Measurements from ENCODE around the gene SOX21.
"Not testable (repeated sequence)": the region's sequence is repeated elsewhere in the genome, so short reads cannot be mapped to it uniquely, and the experiment has no call there.

The SOX21 gene

DNA sequence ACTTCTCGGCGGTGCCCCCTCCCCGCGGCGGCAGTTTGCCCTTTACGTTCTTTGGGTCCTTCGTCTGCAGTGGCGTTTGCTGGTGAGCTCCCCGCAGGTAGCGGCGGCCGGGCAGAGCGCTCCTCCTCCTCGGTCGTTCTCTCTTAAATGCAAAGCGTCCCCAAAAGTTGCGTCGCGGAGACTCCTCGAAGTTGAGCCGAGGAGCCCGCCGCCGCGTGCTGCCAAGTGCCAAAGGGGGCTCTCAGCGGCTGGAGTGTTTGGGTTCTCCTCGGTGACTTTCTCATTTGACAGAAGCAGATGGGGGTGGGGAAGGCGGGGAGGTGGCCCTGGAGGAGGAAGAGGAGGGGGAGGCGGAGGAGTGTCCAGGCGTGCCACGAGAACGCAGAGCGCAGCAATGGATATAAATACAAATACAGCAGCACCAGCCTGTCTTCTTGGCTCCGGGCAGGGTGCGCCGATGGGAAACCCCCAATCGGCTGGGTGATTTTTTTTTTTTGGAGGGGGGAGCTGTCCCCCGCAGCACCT lies at the start of gene SOX21:
SOX21 (minus strand) TSS at position 259 of the 525 bp plus-strand sequence. CDS start 496 bp downstream, outside the sequence.
- no peak for DNase-seq (ENCODE audit: low read depth, low spot score)

DNA sequence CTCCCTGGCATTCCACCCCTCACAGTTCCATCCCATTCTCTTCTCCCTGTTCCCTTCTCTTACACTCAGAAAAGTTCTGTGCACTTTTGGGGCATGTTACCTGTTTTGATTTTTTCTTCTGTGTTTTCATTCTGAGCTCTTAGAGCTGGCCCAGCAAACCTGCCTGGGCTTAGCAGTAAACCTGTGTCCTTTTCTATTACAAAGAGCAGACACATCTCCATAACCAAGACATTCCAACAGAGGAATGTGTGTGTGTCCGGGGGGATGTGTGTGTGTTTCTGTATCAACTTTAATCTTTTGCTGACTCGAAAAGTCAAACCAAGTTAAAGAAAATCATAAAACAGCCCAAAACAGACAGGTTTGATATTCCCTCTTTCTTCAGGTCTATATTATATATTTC lies 49.1 kb upstream of the SOX21 start:
- no peak for DNase-seq (ENCODE audit: low read depth, low spot score)

DNA sequence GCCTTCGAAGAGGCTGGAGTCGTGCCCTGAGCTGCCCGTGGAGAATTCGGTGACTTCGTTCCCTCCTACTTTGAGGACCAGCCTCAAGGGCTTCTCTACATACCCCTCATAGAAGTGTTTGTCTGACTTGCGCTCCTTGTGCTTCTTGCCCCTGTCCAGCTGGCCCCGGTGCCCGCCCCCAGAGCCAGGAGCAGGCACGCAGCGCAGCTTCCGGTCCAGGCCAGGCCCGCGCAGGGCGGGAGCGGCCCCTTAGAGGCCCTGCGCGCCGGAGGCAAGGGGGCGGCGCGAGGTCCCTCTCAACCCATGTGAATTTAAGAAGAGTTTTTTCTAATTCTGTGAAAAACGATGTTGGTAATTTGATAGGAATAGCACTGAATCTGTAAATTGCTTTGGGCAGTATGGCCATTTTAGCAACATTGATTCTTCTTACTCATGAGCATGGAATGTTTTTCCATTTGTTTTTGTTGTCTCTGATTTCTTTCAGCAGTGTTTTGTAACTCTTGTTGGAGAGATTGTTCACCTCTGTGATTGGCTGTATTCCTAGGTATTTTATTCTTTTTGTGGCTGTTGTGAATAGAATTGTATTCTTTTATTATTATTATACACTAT lies 46.9 kb upstream of the SOX21 start:
- no peak for DNase-seq (ENCODE audit: low read depth, low spot score)

DNA sequence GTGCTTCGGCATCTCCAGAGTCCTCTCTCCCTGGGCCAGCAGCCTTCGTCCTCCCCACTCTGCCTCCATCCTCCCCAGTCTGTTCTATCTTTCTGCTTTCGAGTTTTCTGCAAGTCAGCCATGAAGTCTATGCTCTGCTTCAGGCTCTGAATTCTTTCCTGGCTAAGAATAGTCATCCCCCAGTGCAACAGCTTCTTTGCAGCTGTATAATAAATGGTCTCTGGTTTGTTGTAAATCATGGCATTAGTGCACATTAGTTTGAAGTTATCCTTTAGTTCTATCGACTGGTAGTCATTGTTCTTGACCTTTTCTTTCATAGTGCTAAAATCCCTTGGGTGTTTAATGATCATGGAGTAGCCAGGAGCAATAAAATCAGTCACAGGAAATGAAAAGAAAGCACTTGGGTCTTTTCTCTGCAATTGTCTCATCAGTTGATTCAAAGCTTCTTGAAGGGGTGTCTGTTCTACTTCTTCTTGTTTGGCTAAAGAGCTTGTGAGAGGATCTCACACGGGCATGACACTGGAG lies 46.2 kb upstream of the SOX21 start:
- no peak for DNase-seq (ENCODE audit: low read depth, low spot score)

DNA sequence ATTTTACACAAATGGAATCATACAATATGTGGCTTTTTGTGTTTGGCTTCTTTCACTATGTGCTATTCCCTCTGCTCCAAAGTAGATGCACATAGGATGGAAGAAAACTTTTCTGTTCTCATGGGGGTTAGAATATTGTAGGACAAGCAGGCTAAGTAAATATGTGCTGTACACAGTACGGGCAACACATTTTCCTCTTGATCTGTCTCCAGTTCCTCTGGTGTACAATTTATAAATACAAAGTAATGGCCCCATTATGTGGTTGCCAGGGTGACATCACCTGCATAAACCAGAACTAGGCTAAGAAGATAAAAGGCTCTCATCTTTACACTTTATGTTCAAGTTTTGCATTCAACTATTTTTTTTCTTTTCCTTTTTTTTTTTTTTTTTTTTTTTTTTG lies 41.0 kb upstream of the SOX21 start:
- DNase-seq (ENCODE audit: low read depth, low spot score): no peak

DNA sequence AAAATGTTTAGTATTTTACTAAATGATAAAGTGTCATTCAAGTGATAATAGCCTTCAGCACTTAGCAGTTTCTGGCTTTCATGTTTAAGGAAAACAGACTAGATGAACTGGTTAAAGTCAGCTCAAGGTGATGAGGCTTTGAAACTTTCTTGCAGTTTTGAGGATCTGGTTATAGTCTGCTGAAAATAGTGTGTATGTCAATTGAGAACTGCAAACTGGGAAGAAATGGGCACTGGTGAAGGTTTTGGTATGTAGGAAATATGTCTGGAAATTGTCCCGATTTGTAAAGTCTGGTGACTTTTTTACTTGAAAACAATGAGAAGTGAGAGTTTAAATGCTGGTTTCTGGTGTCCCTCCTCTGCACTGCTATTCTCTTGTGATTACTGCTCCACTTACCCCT lies 36.8 kb upstream of the SOX21 start:
- DNase-seq (ENCODE audit: low read depth, low spot score): no peak

DNA sequence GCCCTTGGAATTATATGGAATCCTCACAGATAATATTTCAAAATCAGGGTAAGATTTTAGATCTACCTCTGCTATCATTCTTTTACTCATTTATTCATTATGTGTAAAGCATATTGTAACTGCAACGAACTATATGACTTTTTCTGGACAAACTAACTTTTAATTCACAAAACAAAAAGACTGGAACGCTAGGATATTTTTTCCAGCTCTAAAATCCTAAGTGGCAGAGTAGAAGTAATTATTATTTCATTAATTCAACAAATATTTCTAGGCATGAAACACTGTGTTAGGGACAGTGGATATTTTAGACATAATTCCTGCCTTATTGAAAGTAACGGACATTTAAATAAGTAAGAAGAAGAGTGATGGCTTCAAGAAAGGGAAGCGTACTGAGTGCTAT lies 26.9 kb upstream of the SOX21 start:
- DNase-seq (ENCODE audit: low read depth, low spot score): no peak

DNA sequence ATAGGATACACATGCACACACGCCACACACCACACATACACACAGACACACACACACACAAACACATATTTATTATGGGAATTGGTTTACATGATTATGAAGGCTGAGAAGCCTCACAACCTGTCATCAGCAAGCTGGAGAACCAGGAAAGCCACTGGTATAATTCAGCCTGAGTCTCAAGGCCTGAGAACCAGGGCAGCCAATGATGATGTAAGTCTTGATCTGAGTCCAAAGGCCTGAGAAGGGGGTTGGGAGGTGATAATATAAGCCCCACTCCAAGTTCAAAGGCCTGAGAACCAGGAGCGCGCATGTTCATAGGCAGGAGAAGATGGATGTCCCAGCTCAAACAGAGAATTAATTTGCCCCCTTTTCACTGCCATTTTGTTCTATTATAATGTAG lies 18.7 kb upstream of the SOX21 start:
- DNase-seq (ENCODE audit: low read depth, low spot score): no peak

DNA sequence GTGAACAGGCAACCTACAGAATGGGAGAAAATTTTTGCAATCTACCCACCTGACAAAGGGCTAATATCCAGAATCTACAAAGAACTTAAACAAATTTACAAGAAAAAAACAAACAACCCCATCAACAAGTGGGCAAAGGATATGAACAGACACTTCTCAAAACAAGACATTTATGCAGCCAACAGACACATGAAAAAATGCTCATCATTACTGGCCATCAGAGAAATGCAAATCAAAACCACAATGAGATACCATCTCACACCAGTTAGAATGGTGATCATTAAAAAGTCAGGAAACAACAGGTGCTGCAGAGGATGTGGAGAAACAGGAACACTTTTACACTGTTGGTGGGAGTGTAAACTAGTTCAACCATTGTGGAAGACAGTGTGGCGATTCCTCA lies 17.6 kb upstream of the SOX21 start:
- DNase-seq (ENCODE audit: low read depth, low spot score): not testable (repeated sequence)

DNA sequence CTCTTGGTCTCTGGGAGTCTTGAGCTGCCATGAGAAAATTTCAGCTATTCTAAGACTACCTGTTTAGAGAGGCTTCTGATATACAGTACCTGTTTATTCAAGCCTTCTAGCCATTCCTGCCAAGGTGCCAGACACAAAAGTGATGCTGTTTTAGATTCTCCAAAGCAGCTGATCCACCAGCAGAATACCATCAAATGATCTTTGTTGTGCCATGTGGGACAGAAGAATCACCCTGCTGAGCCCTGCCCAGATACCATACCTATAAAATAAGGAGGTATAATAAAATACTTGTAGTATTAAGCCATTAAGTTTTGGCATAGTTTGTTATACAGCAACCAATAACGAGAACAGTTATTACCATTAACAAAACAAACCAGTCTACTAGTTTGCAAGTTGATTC lies 14.1 kb upstream of the SOX21 start:
- no peak for DNase-seq (ENCODE audit: low read depth, low spot score)

DNA sequence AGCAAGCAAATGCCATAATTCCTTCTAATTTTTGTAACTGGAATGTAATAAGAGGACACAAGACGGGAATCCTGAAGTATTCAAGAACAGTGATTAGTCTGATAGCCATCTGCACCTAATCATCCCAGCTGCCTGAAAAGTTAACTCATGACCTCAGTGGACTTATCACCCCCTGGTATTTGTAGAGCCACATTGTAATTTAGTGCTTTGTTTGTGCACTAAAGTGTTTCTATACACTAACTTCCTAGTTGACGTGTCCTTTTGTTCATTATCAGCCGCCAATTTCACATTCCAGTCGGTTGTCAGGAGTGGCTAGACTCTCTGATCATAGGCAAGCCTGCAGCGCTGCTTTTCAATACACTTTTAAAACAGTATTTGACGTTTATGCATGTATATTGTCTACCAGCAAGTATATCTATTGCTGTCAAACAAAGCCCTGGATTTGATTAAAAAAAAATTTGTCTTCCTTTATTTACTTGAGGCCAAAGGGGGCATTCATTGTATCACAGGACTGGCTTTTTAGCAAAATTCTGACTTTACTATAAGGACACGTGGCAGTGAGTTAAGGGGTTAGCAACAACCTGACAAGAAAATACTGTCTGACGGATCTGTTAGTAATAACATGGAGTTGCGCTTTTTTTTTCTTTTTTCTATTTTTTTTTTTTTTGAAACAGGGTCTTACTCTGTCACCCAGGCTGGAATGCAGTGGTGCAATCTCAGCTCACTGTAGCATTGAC lies 10.4 kb upstream of the SOX21 start:
- no peak for DNase-seq (ENCODE audit: low read depth, low spot score)

DNA sequence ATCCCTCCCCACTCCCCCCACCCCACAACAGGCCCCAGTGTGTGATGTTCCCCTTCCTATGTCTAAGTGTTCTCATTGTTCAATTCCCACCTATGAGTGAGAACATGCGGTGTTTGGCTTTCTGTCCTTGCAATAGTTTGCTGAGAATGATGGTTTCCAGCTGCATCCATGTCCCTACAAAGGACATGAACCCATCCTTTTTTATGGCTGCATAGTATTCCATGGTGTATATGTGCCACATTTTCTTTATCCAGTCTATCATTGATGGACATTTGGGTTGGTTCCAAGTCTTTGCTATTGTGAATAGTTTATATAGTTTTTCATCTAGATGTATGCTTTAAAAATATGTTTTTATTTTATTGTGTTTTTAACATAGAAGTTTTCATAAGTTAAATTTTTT lies 6.4 kb upstream of the SOX21 start:
- DNase-seq (ENCODE audit: low read depth, low spot score): not testable (repeated sequence)

DNA sequence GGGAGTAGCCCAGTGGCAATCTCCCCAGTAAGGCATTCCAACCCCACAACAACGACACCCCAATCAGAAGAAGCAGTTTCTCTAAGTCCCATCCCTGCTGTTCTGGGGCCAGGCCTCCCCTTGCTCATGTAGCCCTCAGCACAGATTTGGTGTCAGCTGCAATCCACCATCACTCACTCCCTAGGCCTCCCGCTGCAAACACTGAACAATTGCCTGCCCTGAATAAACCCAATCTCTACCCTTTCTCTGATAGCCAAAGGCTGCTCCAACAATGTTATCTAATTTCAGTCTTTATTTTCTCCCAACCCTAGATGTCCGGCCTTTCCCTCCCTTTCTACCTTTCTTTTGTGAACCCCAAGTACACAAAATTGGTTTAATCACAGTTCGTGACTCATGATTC lies 5.6 kb upstream of the SOX21 start:
- no peak for DNase-seq (ENCODE audit: low read depth, low spot score)

DNA sequence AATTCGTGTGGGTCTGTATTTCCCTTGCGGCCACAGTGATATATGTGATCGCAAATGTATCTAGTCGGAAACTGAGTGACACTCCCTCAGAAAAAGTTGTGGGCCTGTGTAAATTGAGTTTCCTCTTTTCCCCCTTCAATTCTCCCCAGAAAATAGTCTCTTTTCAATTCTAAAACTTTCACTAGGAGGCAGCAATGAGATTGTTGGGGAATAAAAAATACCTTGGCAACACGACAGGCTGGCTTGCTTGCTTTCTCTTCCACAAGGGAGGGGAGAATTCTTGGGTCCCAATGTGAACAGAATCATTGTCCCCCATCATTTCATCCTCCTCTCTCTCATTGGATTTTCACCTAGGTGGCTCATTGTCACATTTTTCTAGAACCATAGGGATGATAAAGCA lies 3.7 kb upstream of the SOX21 start:
- no peak for DNase-seq (ENCODE audit: low read depth, low spot score)

DNA sequence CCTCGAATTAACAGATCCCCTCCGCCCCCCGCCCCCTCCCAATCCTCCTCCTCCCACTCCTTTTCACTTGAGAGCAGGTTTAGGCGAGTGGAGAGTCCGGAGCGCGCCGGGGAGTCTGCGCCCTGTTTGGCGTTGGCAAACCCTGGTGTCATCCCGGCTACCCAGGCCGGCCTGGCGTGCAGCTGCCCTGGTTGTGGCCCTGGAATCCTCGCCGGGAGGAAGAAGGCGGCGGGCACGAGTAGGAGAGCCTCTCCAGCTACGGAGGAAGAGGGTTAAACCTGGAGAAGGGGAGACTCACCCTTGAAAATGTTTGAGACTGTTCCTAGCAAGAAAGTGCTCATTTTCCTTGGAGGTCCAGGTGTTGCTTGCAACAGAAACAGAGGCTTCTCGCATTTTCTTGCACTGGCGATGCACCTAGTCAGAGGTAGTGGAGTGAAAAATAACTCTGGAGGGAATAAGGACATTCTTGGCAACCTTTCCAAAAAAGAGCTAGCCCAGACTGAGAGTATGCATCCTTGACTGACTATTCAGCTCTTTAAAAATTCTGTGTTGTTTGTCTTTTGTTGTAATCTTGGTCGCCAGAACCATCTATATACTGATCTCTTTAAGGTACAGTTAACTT lies 1.3 kb upstream of the SOX21 start:
- DNase-seq (ENCODE audit: low read depth, low spot score): no peak

DNA sequence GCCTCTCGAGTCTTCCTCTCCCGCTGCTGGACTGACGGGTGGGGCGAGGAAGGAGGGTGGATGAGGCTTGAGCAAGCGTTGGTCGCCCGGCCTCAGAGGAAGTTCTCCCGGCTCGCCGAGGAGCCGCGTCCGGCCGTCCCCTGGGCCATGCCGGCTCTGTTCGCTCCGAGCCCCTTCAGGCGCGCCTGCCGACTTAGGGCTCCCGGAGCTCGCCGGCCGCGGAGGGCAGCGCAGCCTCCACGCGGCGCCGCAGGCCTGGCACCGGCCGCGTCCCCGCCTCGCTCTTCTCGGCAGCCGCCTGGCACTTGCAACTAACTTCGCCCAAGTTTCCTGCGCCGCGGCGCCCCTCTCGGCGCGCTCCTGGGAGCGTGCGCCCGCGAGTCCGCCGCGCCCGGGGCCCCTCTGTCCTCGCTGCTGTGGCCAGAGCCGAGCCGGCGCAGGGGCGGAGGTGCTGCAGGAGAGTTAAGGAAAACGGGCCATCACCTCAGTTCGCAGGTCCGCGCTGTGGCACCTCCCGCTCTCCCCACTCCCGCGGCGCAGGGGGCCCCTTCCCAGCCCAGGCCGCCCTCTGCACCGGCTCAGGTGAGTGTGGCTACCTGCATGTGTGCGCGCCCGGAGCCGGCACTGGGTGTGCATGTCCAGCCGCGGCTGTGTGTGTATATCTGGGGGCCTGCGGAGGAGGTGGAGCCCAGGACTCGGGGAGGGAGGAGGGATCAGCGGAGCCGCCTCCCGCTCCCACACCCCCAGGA lies 641 bp upstream of the SOX21 start:
- no peak for DNase-seq (ENCODE audit: low read depth, low spot score)

DNA sequence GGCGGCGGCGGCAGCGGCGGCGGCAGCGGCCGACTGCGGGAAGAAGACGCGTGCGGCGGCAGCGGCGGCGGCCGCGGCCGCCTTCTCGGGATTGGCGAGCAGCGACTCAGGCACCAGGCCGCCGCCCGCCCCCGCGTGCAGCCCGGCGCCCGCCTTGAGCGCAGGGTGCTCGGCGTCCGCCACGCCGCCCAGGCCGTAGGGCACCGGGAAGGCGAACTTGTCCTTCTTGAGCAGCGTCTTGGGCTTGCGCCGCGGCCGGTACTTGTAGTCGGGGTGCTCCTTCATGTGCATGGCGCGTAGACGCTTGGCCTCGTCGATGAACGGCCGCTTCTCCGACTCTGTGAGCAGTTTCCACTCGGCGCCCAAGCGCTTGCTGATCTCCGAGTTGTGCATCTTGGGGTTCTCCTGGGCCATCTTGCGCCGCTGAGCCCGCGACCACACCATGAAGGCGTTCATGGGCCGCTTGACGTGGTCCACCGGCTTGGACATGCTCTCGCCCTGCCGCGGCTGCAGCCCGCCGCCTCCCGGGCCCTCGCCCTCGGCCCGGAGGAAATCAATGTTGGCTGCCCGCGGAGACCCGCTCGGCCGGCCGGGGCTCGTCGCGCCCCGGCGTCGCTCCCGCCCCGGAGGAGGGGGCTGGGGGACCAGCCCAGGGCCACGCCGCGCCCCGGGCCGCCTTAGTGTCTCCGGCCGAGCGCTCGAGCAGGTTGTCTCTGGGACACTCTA lies 621 bp downstream of the SOX21 start:
- no peak for DNase-seq (ENCODE audit: low read depth, low spot score)

DNA sequence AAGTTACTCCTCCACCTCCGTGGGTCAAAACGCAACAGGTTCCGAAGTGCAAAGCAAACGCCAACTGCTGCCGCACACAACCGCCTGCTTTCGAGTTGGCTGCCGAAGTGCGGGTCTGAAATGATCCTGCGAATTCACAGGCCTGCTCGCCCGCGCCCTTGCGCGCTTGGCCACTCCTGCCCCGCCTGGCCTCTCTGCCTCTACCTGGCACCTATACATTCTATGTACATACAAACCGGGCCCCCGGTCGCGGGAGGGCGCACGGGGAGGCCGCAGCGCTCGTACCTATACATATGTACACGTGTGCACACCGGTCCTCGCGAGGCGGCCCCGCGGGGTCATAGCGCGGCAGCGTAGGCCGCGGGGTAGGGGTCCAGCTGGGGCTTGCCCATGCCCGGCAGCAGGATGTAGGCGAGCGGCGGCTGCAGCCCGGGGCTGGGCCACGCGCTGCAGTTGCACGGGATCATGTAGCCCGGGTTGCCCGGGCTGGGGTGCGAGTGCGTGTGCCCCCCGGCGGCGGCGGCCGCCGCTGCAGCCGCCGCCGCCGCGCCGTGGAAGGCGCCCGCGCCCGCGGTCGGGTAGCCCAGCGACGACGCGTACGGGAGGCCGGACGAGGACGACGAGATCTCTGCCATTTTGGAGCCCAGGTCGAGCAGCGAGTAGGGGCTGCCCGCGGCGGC lies 1.3 kb downstream of the SOX21 start:
- DNase-seq (ENCODE audit: low read depth, low spot score): no peak

DNA sequence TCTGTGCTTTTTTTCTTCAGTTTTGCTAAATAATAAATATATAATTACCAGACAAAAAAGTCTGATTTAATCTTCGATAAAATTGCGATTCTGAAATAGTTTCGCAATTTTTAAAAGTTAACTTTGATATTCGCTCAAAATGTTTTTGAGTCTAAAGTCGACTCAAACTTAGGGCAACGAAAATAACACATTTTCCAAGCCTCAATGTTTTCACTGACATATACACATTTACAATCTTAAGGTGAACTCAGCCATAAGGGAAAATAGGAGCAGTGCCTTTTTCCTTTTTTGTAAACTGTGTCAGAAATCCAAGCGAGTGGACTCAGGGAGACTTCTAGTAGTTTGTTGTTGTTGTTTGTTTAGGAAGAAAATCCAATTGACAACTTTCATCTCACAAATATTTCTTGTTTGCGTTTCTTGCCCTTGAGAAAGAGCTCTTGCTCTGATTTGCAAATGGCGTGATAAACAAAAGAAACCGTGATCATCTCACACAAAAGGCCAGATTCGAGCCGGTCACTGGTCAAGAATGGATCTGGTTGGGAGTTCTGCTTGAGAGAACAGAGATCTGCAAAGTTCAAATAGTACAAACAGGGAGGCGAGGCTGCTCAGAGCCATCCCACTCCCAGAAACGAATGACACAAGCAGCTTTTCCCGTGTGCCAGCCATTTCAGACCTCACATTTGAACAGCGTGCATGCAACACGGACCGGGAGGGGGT lies 2.1 kb downstream of the SOX21 start:
- DNase-seq (ENCODE audit: low read depth, low spot score): no peak
